Thoracic aorta (tissue), 2 donors: Measurements from ENCODE around the gene MSANTD2. TPM values are rescaled to one million over a fixed set of nuclear protein-coding genes. Genes with fewer than 3 reads are reported as not detected.

Experiments
- ATAC-seq: fragments of 150-250 bp; one replicate; pipeline ENCODE4 v1.8.0; 2017; ENCODE audit warnings: low read depth; ENCODE audit not compliant: insufficient number of reproducible peaks, low FRiP score
- DNase-seq: peaks from one replicate; pipeline ENCODE4 v3.0.0-alpha.2; 2020; ENCODE audit warnings: low spot score
- H3K27ac ChIP-seq, 2 donors: fragments of 200-600 bp; sonication (generic); 1 replicate in 1 of 2; 2 replicates in 1 of 2; pipeline ENCODE4 v1.5.1; 2016; ENCODE audit warnings: mild to moderate bottlenecking in 2 of 2, moderate library complexity in 2 of 2
- H3K27me3 ChIP-seq: fragments of 200-600 bp; sonication (generic); replicated peaks from 2 replicates; pipeline ENCODE4 v1.6.0; 2016; ENCODE audit warnings: mild to moderate bottlenecking; ENCODE audit not compliant: insufficient read depth
- H3K36me3 ChIP-seq: fragments of 200-600 bp; sonication (generic); one replicate; pipeline ENCODE4 v1.5.1; 2016
- H3K4me1 ChIP-seq, 2 donors: fragments of 200-600 bp; sonication (generic); 1 replicate in 1 of 2; 2 replicates in 1 of 2; pipeline versions ENCODE4 v1.5.1 to v1.6.0; 2016; ENCODE audit warnings: low read depth in 2 of 2, mild to moderate bottlenecking in 1 of 2; ENCODE audit not compliant: control insufficient read depth in 1 of 2
- H3K4me3 ChIP-seq: fragments of 200-600 bp; sonication (generic); 2 replicates; pipeline ENCODE4 v1.5.1; 2016; ENCODE audit warnings: mild to moderate bottlenecking
- H3K9me3 ChIP-seq: fragments of 200-600 bp; sonication (generic); 2 replicates; pipeline ENCODE4 v1.5.1; 2016
- CTCF ChIP-seq: fragments of 200-600 bp; sonication (generic); IDR thresholded peaks from one replicate; pipeline ENCODE4 v1.5.1; 2019; ENCODE audit warnings: antibody characterized with exemption
- total RNA-seq, 2 donors: library from RNA; depleted of rRNA; stranded (reverse); fragments of >200 nt; gene quantifications; one replicate each; pipeline versions ENCODE4 v1.1.0 to v1.2.3, GENCODE V29; 2016

Gene MSANTD2
- total RNA-seq, 2 donors from 2014 or later: 16.4 to 29.4 TPM

DNA sequence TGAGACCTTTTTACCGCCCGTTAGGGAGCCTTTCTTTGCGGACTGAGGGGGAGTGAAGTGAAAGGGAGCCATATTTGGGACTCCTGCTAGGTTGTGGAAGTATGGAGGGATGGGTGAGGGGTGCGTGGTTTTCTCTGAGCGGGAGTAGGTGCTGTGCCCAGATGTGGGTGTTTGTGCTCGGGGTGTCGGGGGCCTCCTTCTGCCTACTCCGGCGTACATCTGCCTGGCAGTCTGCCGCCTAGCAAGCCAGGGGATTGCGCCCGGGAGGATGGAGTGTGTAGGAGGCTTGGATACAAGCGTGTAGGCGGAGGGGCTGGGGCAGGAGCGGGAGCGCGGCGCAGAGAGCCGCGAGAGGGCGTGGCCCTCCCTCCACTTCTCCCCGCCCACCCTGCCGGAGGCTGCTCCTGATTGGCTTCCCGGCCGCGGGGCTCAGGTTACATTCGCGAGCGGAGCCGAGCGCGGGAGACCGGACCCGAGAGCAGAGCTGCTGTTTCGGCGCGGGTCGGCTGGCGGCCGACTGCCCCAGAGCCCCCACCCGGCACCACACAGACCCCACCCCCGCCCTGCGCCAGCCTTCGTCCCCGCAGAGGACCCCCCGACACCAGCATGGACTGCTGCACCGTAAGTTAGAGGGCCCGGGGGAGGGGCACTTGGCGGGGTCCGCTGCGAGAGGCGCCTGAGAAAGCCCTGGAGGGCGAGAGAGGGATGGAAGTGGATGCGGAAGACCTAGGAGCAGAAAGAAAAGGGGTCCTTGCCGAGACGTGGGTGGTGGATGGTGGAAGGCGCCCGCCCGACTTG, 60.5 kb downstream of the MSANTD2 start, which contains the start of gene NRGN:
Gene NRGN (plus strand): TSS at position 464 of the 798 bp plus-strand sequence. CDS start 143 bp downstream, at position 607.
- ATAC-seq: peak; percentile 82

DNA sequence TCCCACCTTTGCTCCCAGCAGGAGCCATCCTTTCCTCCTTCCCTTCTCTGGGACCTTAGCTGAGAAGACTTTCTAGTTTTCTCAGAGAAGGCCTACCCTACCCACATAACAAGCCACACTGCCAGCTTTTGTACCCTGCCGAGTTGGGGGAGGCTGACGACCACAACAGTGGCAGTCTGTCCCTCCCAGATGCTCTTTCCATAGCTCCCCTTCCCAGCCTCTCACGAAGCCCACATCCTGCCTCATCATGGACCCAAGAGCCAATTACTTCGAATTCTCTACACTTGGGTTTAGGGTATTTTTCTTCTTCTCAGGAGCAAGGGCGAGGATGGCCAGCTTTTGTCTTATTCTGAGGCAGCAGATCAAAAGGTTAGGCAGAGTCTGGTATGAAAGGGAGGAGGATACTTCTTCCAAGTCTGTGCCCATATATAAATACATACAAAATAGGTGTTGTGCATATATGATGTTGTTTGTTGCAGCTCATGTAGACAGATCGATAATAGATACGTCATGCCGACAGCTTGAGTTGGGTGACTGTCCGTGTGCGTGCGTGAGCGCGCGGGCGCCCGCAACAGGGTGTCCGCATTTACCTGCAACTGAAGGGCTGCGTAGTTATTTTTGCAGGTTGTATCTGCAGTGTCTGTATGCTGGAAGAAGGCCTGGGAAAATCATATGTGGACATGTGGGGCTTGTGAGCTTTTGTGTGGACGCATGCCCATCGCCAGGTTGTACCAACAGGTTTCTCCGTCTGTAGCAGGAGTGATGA, 61.3 kb downstream of the MSANTD2 start:
- Histone ChIP-seq H3K4me1 (peaks cover 6 to 23% of the 10 kb centered on the region in 2 donors), H3K27me3 (no peaks in the 10 kb centered on the region), H3K36me3 (no peaks in the 10 kb centered on the region), H3K4me3 (peak overlapping the region; percentile 82), H3K9me3 (no peaks in the 10 kb centered on the region), H3K27ac (no peak overlapping the region)
- DNase-seq: no peak
- ATAC-seq: no peak
- TF ChIP-seq CTCF: no peak

More for the DNA sequence above, 60.5 kb downstream of the MSANTD2 start, which contains the start of gene NRGN:
- peak; percentile 12 for TF ChIP-seq CTCF
- no peaks in the 10 kb centered on the region for H3K9me3 ChIP-seq
- H3K4me3 ChIP-seq: peak within 1 kb of the TSS; percentile 82
- peak; percentile 71 for DNase-seq
- H3K36me3 ChIP-seq: no peaks in the 10 kb centered on the region
- peak within 1 kb of the TSS; percentile 19 to 45 for H3K27ac ChIP-seq
- H3K27me3 ChIP-seq: no peaks in the 10 kb centered on the region
- H3K4me1 ChIP-seq: peaks cover 6 to 23% of the 10 kb centered on the region in 2 donors

DNA sequence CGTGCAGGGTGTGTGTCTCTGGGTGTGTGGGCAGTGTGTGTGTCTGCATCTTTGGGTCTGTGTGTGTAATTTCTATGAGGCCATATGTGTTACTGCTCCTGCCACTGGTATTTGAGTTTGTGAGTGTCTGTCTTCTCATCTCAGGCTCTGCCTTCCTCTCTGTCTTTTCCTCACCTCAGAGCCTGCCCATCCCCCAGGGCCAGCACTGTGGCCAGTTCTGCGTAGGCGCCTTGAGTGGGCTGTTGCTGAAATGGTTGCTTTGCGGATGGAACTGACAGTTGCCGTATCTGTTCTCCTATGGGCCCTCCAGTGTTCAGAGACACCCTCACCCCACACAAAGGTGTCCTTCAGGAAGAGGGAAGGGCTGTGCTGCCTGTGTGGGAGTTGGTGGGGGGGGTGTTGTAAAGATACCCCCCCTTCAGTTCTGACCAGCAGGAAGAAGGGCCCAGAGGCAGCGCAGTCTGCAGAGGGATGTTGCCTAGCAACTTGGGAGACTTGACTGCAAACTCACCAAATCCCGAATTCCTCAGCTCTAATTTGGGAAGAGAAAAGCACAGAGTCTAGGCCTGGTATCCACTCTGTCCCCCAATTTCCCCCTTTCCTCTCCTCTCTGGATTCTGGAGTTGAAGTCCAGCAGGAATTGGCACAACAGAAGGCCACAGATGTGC, 62.4 kb downstream of the MSANTD2 start:
- ATAC-seq (no peak), DNase-seq (no peak)
- no peak for TF ChIP-seq CTCF
- Histone ChIP-seq H3K36me3 (no peaks in the 10 kb centered on the region), H3K27me3 (no peaks in the 10 kb centered on the region), H3K9me3 (no peaks in the 10 kb centered on the region), H3K4me1 (peaks cover 6 to 23% of the 10 kb centered on the region in 2 donors), H3K4me3 (no peak overlapping the region), H3K27ac (peak overlapping the region in 1 of 2 donors; percentile 1)

DNA sequence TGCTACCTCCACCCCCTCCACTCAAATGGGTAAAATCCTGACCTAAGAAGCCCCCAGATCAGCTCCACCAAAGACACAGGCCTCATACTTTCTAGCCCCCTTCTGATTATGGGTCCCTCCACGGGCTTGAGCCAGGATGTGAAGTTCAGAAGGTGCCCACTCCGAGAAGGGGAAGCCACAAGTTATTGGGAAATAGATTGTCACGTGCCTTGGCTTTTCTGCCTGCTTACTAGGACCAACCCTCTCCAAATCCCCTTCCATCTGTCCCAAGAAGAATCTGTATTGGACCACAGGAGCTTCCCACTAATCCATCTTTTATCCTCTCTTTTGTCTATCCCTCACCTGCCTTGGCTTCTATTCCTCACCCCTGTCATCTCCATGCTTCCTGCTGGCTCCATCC, 63.5 kb downstream of the MSANTD2 start:
- peaks cover 6 to 23% of the 10 kb centered on the region in 2 donors for H3K4me1 ChIP-seq
- H3K27ac ChIP-seq: peak overlapping the region in 1 of 2 donors; percentile 7
- H3K27me3 ChIP-seq: no peaks in the 10 kb centered on the region
- TF ChIP-seq CTCF: no peak
- no peak for ATAC-seq
- H3K36me3 ChIP-seq: no peaks in the 10 kb centered on the region
- H3K9me3 ChIP-seq: no peaks in the 10 kb centered on the region
- no peak overlapping the region for H3K4me3 ChIP-seq
- DNase-seq: no peak

- H3K9me3 ChIP-seq: no peaks in the 10 kb centered on the region
These were observed 68.0 kb downstream of the MSANTD2 start for GRCh38 chr11:124732230-124732629.

More at GRCh38 chr11:124732230-124732629, 68.0 kb downstream of the MSANTD2 start:
- no peak overlapping the region for H3K4me3 ChIP-seq
- no peaks in the 10 kb centered on the region for H3K27me3 ChIP-seq
- H3K27ac ChIP-seq: no peak overlapping the region
- H3K36me3 ChIP-seq: no peaks in the 10 kb centered on the region
- no peak for TF ChIP-seq CTCF
- DNase-seq (no peak), ATAC-seq (no peak)
- H3K4me1 ChIP-seq: peaks cover 0 to 13% of the 10 kb centered on the region in 2 donors
